A673 (cell line): ENCODE measurements around the gene CLK4. TPM values are rescaled to one million over a fixed set of nuclear protein-coding genes. Genes with fewer than 3 reads are reported as not detected.

Source experiments
- BruUV-seq: library from RNA; stranded (reverse); fragments of 400-500 nt; replicated peaks from 2 replicates; lab custom pipeline; 2021; lab: Mats Ljungman, UMichigan
- CTCF ChIA-PET: fragments of 300-600 bp; sonication (Branson Sonifier 250); formaldehyde crosslinking; loops from one replicate; lab custom pipeline; 2022; ENCODE audit warnings: antibody characterized with exemption; lab: Charles Lee
- POLR2A ChIA-PET: fragments of 300-600 bp; sonication (Branson Sonifier 250); formaldehyde crosslinking; loops from one replicate; lab custom pipeline; 2022; ENCODE audit warnings: antibody characterized with exemption; ENCODE audit not compliant: low non-redundant PET; lab: Charles Lee
- DNase-seq: peaks from one replicate; pipeline ENCODE4 v3.0.0-alpha.2; 2015; ENCODE audit warnings: low spot score
- H3K27ac ChIP-seq: fragments of 200-600 bp; sonication (generic); 2 replicates; pipeline ENCODE4 v1.5.1; 2016; ENCODE audit warnings: mixed run types, low read depth, mild to moderate bottlenecking, mixed read lengths, antibody characterized with exemption, low read length; ENCODE audit not compliant: poor library complexity, severe bottlenecking
- H3K27me3 ChIP-seq: fragments of 200-600 bp; sonication (generic); replicated peaks from 2 replicates; pipeline ENCODE4 v1.6.1; 2017; ENCODE audit warnings: mixed run types, low read depth, mild to moderate bottlenecking, mixed read lengths, antibody characterized with exemption, low read length; ENCODE audit not compliant: insufficient read depth, poor library complexity
- H3K36me3 ChIP-seq: fragments of 200-600 bp; sonication (generic); 2 replicates; pipeline ENCODE4 v1.6.1; 2016; ENCODE audit warnings: mixed run types, mild to moderate bottlenecking, mixed read lengths, antibody characterized with exemption, low read length; ENCODE audit not compliant: insufficient read depth, poor library complexity, severe bottlenecking
- H3K4me1 ChIP-seq: fragments of 200-600 bp; sonication (generic); 2 replicates; pipeline ENCODE4 v1.6.1; 2017; ENCODE audit warnings: mixed run types, mild to moderate bottlenecking, mixed read lengths, antibody characterized with exemption, low read length; ENCODE audit not compliant: insufficient read depth, poor library complexity, severe bottlenecking
- H3K4me3 ChIP-seq: fragments of 200-600 bp; sonication (generic); 2 replicates; pipeline ENCODE4 v1.5.1; 2016; ENCODE audit warnings: low read depth, mixed run types, mild to moderate bottlenecking, mixed read lengths, low read length; ENCODE audit not compliant: poor library complexity, severe bottlenecking
- H3K9me3 ChIP-seq: fragments of 200-600 bp; sonication (generic); 2 replicates; pipeline ENCODE4 v1.6.1; 2016; ENCODE audit warnings: mixed run types, low read depth, mild to moderate bottlenecking, mixed read lengths, antibody characterized with exemption, low read length; ENCODE audit not compliant: poor library complexity, severe bottlenecking
- EZH2 ChIP-seq: fragments of 200-600 bp; sonication (generic); IDR thresholded peaks from 2 replicates; pipeline ENCODE4 v1.6.1; 2017; ENCODE audit warnings: borderline replicate concordance, low read depth, mild to moderate bottlenecking, mixed read lengths, antibody characterized with exemption, low read length; ENCODE audit not compliant: poor library complexity, severe bottlenecking
- intact Hi-C: fragments of 100-400 bp; cut with micrococcal nuclease; formaldehyde crosslinking; loops from one replicate; pipeline ENCODE4 v1.10.0; 2022; ENCODE audit not compliant: unreplicated experiment
- total RNA-seq: library from RNA; stranded (reverse); gene quantifications from 2 replicates; pipeline ENCODE4 v1.2.3, GENCODE V29; 2021
- TF ChIP-seq, protein P1 (sequence below): fragments of 300-800, 200-600 bp; sonication (generic); conservative IDR thresholded peaks from 2 replicates; pipeline ENCODE4 v1.5.1; 2017; ENCODE audit warnings: low read depth, mild to moderate bottlenecking, antibody characterized with exemption, low read length, moderate library complexity, mixed read lengths

CLK4 gene
- total RNA-seq, 1 experiment from 2014 or later: 24.2 TPM

- TF ChIP-seq, protein P1, sequence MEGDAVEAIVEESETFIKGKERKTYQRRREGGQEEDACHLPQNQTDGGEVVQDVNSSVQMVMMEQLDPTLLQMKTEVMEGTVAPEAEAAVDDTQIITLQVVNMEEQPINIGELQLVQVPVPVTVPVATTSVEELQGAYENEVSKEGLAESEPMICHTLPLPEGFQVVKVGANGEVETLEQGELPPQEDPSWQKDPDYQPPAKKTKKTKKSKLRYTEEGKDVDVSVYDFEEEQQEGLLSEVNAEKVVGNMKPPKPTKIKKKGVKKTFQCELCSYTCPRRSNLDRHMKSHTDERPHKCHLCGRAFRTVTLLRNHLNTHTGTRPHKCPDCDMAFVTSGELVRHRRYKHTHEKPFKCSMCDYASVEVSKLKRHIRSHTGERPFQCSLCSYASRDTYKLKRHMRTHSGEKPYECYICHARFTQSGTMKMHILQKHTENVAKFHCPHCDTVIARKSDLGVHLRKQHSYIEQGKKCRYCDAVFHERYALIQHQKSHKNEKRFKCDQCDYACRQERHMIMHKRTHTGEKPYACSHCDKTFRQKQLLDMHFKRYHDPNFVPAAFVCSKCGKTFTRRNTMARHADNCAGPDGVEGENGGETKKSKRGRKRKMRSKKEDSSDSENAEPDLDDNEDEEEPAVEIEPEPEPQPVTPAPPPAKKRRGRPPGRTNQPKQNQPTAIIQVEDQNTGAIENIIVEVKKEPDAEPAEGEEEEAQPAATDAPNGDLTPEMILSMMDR: no peak
- TF ChIP-seq EZH2: no peak
- DNase-seq: no peak
- CTCF ChIA-PET: no interaction called here
- BruUV-seq: no TSS peak
- Histone ChIP-seq H3K27me3 (no peaks in the 10 kb centered on the region), H3K4me3 (no peak overlapping the region), H3K36me3 (peaks cover 54% of the 10 kb centered on the region), H3K27ac (no peak overlapping the region), H3K4me1 (peaks cover 21% of the 10 kb centered on the region), H3K9me3 (no peaks in the 10 kb centered on the region)
- POLR2A ChIA-PET: no interaction called here
- intact Hi-C loops: loop anchor here (10.0 kb wide), 1 partner anchor 102 kb away; no protein-coding TSS in a partner anchor
Measured at GRCh38 chr5:178622679-178623247, 4.1 kb downstream of the CLK4 start.

DNA sequence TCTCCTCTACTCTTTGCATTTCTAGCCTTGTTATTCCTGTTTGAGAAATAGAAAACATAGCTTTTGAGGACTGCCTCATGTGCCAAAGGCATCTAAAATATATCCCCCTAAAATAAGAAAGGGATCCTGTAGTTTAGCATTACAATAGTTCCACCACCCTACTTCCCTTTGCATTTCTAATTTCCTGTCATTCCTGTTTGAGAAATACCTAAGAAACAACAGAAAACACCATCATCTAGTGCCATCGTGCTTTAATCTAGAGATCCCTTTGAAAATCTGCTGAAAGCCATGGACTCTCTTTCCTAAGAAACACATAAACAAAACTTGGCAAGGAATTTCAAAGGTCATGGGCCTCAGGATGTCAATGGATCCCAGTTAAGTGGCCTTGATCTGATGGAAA is 7.5 kb downstream of the CLK4 start:
- ChIA-PET POLR2A (no interaction called here), CTCF (no interaction called here)
- no peak for DNase-seq
- Histone ChIP-seq H3K36me3 (peaks cover 87% of the 10 kb centered on the region), H3K9me3 (no peaks in the 10 kb centered on the region), H3K4me3 (no peak overlapping the region), H3K27ac (no peak overlapping the region), H3K4me1 (peaks cover 17% of the 10 kb centered on the region), H3K27me3 (no peaks in the 10 kb centered on the region)
- intact Hi-C loops: no loop called here
- no peak for TF ChIP-seq EZH2
- TF ChIP-seq, protein P1: no peak
- BruUV-seq: no TSS peak

DNA sequence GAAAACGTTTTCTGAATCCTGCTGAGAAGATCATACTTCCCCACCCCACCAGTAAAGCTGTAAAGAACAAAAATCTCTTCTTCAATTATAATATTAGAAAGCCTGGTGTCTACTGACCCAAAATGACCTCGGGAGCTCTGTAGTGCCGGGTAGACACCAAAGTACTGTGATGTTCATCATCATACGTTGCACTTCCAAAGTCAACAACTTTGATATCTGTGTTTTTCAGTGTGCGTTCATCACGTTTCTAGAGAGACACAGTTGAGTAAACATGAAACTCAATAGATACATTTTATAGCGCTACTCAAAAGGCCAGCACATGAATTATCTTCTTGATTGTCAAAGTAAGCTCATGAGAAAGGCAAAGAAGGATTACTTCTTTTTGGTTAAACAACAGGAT is 14.6 kb downstream of the CLK4 start:
- Histone ChIP-seq H3K4me3 (no peak overlapping the region), H3K27me3 (no peaks in the 10 kb centered on the region), H3K36me3 (peaks cover 82% of the 10 kb centered on the region), H3K27ac (no peak overlapping the region), H3K9me3 (no peaks in the 10 kb centered on the region), H3K4me1 (no peaks in the 10 kb centered on the region)
- POLR2A ChIA-PET: no interaction called here
- intact Hi-C loops: no loop called here
- no peak for TF ChIP-seq EZH2
- TF ChIP-seq, protein P1: no peak
- no peak for DNase-seq
- BruUV-seq: no TSS peak
- CTCF ChIA-PET: no interaction called here
